ENCODE measurements around the gene AADACL2.

The AADACL2 gene

GRCh38 chr3:151804267-151804666 lies 70.5 kb downstream of the AADACL2 start:
- TF ChIP-seq, protein P1, sequence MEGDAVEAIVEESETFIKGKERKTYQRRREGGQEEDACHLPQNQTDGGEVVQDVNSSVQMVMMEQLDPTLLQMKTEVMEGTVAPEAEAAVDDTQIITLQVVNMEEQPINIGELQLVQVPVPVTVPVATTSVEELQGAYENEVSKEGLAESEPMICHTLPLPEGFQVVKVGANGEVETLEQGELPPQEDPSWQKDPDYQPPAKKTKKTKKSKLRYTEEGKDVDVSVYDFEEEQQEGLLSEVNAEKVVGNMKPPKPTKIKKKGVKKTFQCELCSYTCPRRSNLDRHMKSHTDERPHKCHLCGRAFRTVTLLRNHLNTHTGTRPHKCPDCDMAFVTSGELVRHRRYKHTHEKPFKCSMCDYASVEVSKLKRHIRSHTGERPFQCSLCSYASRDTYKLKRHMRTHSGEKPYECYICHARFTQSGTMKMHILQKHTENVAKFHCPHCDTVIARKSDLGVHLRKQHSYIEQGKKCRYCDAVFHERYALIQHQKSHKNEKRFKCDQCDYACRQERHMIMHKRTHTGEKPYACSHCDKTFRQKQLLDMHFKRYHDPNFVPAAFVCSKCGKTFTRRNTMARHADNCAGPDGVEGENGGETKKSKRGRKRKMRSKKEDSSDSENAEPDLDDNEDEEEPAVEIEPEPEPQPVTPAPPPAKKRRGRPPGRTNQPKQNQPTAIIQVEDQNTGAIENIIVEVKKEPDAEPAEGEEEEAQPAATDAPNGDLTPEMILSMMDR (conservative IDR thresholded peaks at IDR 0.05; ENCODE audit: low read depth), result no peak
- ChIA-PET CTCF (no interaction called here), POLR2A (ENCODE audit: low non-redundant PET) (no interaction called here)
- DNase-seq (ENCODE audit: low spot score), result no peak
- no peak overlapping the region for H3K27ac ChIP-seq

GRCh38 chr3:151806838-151807237 lies 73.1 kb downstream of the AADACL2 start:
- POLR2A ChIA-PET (ENCODE audit: low non-redundant PET), result no interaction called here

More at GRCh38 chr3:151806838-151807237, 73.1 kb downstream of the AADACL2 start:
- no peak for DNase-seq (ENCODE audit: low spot score)
- CTCF ChIA-PET, result no interaction called here
- no peak overlapping the region for H3K27ac ChIP-seq
- TF ChIP-seq, protein P1 (conservative IDR thresholded peaks at IDR 0.05; ENCODE audit: low read depth), result no peak

All from RWPE1 (cell line).